PC-3 (cell line): ENCODE data around the gene ACBD6. TPM values are rescaled to one million over a fixed set of nuclear protein-coding genes. Genes with fewer than 3 reads are reported as not detected.

Experiments
- ATAC-seq: fragments of 200-7000 bp; cut with Tn5 transposase; 2 replicates; pipeline ENCODE4 v1.9.1; 2020; ENCODE audit warnings: mild to moderate bottlenecking, moderate library complexity
- BruUV-seq: library from RNA; stranded (reverse); fragments of 400-500 nt; replicated peaks from 2 replicates; lab custom pipeline; 2021; lab: Mats Ljungman, UMichigan
- CTCF ChIA-PET: fragments of 300-600 bp; sonication (Branson Sonifier 250); formaldehyde crosslinking; loops from one replicate; lab custom pipeline; 2022; ENCODE audit warnings: antibody characterized with exemption; lab: Charles Lee
- POLR2A ChIA-PET: fragments of 300-600 bp; sonication (Branson Sonifier 250); formaldehyde crosslinking; loops from one replicate; lab custom pipeline; 2022; ENCODE audit warnings: antibody characterized with exemption; ENCODE audit not compliant: unreplicated experiment; lab: Charles Lee
- DNase-seq: peaks from one replicate; pipeline ENCODE4 v3.0.0-alpha.2; 2015
- H2AFZ ChIP-seq: fragments of 300-600 bp; sonication (generic); 2 replicates; pipeline ENCODE4 v1.6.0; 2016; ENCODE audit warnings: antibody characterized with exemption, low read length
- H3F3A ChIP-seq: fragments of 300-600 bp; sonication (generic); one replicate; pipeline ENCODE4 v1.6.0; 2017; ENCODE audit warnings: antibody characterized with exemption, low read length, control low read depth, mild to moderate bottlenecking; ENCODE audit not compliant: unreplicated experiment
- H3K27ac ChIP-seq: fragments of 300-600 bp; sonication (generic); 2 replicates; pipeline ENCODE4 v1.5.1; 2016; ENCODE audit warnings: mild to moderate bottlenecking, low read length
- H3K27me3 ChIP-seq: fragments of 300-600 bp; sonication (generic); 2 replicates; pipeline ENCODE4 v1.6.1; 2016; ENCODE audit warnings: low read length, mixed read lengths
- H3K36me3 ChIP-seq: fragments of 300-600 bp; sonication (generic); 2 replicates; pipeline ENCODE4 v1.6.1; 2016; ENCODE audit warnings: low read depth, mixed run types, low read length, mixed read lengths
- H3K4me1 ChIP-seq: fragments of 300-600 bp; sonication (generic); 2 replicates; pipeline ENCODE4 v1.5.1; 2016; ENCODE audit warnings: low read length; ENCODE audit not compliant: insufficient read depth
- H3K4me2 ChIP-seq: fragments of 300-600 bp; sonication (generic); 2 replicates; pipeline ENCODE4 v1.6.0; 2016; ENCODE audit warnings: low read length
- H3K4me3 ChIP-seq: fragments of 300-600 bp; sonication (generic); 2 replicates; pipeline ENCODE4 v1.5.1; 2016; ENCODE audit warnings: mild to moderate bottlenecking, low read length, mixed read lengths
- H3K79me2 ChIP-seq: fragments of 300-600 bp; sonication (generic); 2 replicates; pipeline ENCODE4 v1.6.1; 2017; ENCODE audit warnings: low read length, mixed read lengths
- H3K9ac ChIP-seq: fragments of 300-600 bp; sonication (generic); 2 replicates; pipeline ENCODE4 v1.6.0; 2016; ENCODE audit warnings: mild to moderate bottlenecking, low read length
- H3K9me2 ChIP-seq: fragments of 300-600 bp; sonication (generic); replicated peaks from 2 replicates; pipeline ENCODE4 v1.6.1; 2016; ENCODE audit warnings: mixed run types, low read length, mixed read lengths
- H3K9me3 ChIP-seq: fragments of 300-600 bp; sonication (generic); 2 replicates; pipeline ENCODE4 v1.6.1; 2016; ENCODE audit warnings: low read length, mixed read lengths
- H4K20me1 ChIP-seq: fragments of 300-600 bp; sonication (generic); 2 replicates; pipeline ENCODE4 v1.6.1; 2016; ENCODE audit warnings: low read length, mixed read lengths
- EZH2 ChIP-seq: fragments of 300-600 bp; sonication (generic); IDR thresholded peaks from one replicate; pipeline ENCODE4 v1.6.1; 2017; ENCODE audit warnings: antibody characterized with exemption, mild to moderate bottlenecking, low read length; ENCODE audit not compliant: unreplicated experiment
- EZH2phosphoT487 ChIP-seq: fragments of 300-600 bp; sonication (generic); IDR thresholded peaks from 2 replicates; pipeline ENCODE4 v1.6.1; 2018; ENCODE audit warnings: mild to moderate bottlenecking, antibody characterized with exemption, low read length, borderline replicate concordance
- intact Hi-C: fragments of 100-400 bp; cut with micrococcal nuclease; formaldehyde crosslinking; loops from 2 replicates; pipeline ENCODE4 v1.9.0; 2023
- total RNA-seq: library from RNA; depleted of rRNA; stranded (reverse); fragments of >200 nt; gene quantifications from 2 replicates; pipeline ENCODE4 v1.2.3, GENCODE V29; 2014
- TF ChIP-seq, protein P1 (sequence below): fragments of 300-600 bp; sonication (generic); conservative IDR thresholded peaks from 2 replicates; pipeline ENCODE4 v1.5.1; 2017; ENCODE audit warnings: antibody characterized with exemption, low read depth, mild to moderate bottlenecking, low read length

Gene ACBD6
- total RNA-seq, 1 experiment from 2014 or later = 43.3 TPM

- Histone ChIP-seq H3K27ac (no peak overlapping the region), H3K4me1 (peaks cover 20% of the 10 kb centered on the region), H3K79me2 (no peaks in the 10 kb centered on the region), H4K20me1 (no peaks in the 10 kb centered on the region), H3K9me2 (no peaks in the 10 kb centered on the region), H3K4me2 (no peak overlapping the region), H3K27me3 (no peaks in the 10 kb centered on the region), H3K9ac (no peak overlapping the region), H3K4me3 (no peak overlapping the region), H2AFZ (no peak overlapping the region), H3K9me3 (no peaks in the 10 kb centered on the region), H3K36me3 (no peaks in the 10 kb centered on the region), H3F3A (no peaks in the 10 kb centered on the region)
- ATAC-seq = no peak
- DNase-seq = no peak
- intact Hi-C loops = no loop called here
- ChIA-PET CTCF (interaction anchor here (0.5 kb wide), 1 partner anchor 124 kb away, joined by 3 read pairs; no protein-coding TSS in a partner anchor), POLR2A (no interaction called here)
- BruUV-seq = no TSS peak
- TF ChIP-seq EZH2 = no peak
- TF ChIP-seq, protein P1, sequence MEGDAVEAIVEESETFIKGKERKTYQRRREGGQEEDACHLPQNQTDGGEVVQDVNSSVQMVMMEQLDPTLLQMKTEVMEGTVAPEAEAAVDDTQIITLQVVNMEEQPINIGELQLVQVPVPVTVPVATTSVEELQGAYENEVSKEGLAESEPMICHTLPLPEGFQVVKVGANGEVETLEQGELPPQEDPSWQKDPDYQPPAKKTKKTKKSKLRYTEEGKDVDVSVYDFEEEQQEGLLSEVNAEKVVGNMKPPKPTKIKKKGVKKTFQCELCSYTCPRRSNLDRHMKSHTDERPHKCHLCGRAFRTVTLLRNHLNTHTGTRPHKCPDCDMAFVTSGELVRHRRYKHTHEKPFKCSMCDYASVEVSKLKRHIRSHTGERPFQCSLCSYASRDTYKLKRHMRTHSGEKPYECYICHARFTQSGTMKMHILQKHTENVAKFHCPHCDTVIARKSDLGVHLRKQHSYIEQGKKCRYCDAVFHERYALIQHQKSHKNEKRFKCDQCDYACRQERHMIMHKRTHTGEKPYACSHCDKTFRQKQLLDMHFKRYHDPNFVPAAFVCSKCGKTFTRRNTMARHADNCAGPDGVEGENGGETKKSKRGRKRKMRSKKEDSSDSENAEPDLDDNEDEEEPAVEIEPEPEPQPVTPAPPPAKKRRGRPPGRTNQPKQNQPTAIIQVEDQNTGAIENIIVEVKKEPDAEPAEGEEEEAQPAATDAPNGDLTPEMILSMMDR = no peak
These were observed 139.0 kb downstream of the ACBD6 start for GRCh38 chr1:180363246-180363995.

GRCh38 chr1:180360333-180361075 is 141.9 kb downstream of the ACBD6 start:
- Histone ChIP-seq H3K27ac (peak overlapping the region; percentile 65), H3K4me1 (peaks cover 14% of the 10 kb centered on the region), H3K36me3 (no peaks in the 10 kb centered on the region), H3K79me2 (no peaks in the 10 kb centered on the region), H3K27me3 (no peaks in the 10 kb centered on the region), H3K4me2 (peak overlapping the region; percentile 57), H2AFZ (no peak overlapping the region), H3K9ac (0 out of 2 replicates have a peak overlapping the region, but pooled peaks have one; percentile 13), H3F3A (no peaks in the 10 kb centered on the region), H3K9me2 (no peaks in the 10 kb centered on the region), H3K4me3 (no peak overlapping the region; the same call in 1 of the 2 replicates), H3K9me3 (no peaks in the 10 kb centered on the region), H4K20me1 (no peaks in the 10 kb centered on the region)
- ChIA-PET CTCF (no interaction called here), POLR2A (no interaction called here)
- ATAC-seq (peak; percentile 94), DNase-seq (peak; percentile 71)
- intact Hi-C loops = no loop called here
- no TSS peak for BruUV-seq
- TF ChIP-seq EZH2phosphoT487 (no peak), EZH2 (no peak)
- TF ChIP-seq, protein P1 = no peak
